ENCODE results near the gene NXT1. TPM values are rescaled to one million over a fixed set of nuclear protein-coding genes. Genes with fewer than 3 reads are reported as not detected.

The NXT1 gene
- total and polyA plus RNA-seq, 2 experiments from 2014 or later: 30.2 to 34.4 TPM

DNA sequence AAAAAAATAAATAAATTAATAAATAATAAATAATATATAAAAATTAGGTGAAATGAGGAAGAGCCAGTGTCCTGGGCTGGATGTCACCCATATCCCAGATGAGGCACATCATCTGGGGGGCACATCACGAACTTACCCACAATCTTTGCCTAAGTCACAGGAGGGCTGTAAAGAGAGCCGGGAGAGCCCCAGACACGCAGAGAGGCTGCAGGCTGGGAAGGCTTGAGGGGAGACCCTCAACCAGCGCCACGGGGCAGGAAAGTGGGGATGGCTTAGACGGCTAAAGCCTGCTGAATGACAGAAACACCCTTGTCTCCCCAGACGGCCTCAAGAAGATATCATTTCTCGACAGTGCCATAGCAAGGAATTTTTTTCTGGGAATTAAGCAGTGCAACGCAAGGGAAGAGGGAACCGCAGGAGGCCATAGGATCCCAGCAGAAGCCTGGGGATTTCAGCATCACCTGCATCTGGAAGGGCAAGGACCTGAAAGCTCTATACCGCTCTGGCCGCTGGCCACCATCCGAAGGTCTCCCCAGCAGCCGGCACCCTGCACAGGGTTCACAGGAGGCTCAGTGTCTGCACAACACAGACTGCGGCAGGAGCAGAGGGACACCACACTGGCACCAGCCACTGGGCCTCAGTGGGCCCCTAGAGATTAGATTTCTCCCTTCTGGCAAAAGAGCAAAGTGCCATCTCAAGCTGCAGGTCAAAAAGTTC lies 22.8 kb upstream of the NXT1 start:
- no peak overlapping the region for H3K4me2 ChIP-seq
- ATAC-seq (no peak), DNase-seq (ENCODE audit: low spot score) (no peak)
- H3K9me3 Mint-ChIP-seq: peaks cover 12% of the 10 kb centered on the region
- TF ChIP-seq, protein P1, sequence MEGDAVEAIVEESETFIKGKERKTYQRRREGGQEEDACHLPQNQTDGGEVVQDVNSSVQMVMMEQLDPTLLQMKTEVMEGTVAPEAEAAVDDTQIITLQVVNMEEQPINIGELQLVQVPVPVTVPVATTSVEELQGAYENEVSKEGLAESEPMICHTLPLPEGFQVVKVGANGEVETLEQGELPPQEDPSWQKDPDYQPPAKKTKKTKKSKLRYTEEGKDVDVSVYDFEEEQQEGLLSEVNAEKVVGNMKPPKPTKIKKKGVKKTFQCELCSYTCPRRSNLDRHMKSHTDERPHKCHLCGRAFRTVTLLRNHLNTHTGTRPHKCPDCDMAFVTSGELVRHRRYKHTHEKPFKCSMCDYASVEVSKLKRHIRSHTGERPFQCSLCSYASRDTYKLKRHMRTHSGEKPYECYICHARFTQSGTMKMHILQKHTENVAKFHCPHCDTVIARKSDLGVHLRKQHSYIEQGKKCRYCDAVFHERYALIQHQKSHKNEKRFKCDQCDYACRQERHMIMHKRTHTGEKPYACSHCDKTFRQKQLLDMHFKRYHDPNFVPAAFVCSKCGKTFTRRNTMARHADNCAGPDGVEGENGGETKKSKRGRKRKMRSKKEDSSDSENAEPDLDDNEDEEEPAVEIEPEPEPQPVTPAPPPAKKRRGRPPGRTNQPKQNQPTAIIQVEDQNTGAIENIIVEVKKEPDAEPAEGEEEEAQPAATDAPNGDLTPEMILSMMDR (conservative IDR thresholded peaks at IDR 0.05; ENCODE audit: low read depth in 2 of 2): no peak
- TF ChIP-seq CREB1 (CRISPR knock-in tag; IDR thresholded peaks at IDR 0.05; ENCODE audit: low read depth): no peak
- TF ChIP-seq, protein P2, sequence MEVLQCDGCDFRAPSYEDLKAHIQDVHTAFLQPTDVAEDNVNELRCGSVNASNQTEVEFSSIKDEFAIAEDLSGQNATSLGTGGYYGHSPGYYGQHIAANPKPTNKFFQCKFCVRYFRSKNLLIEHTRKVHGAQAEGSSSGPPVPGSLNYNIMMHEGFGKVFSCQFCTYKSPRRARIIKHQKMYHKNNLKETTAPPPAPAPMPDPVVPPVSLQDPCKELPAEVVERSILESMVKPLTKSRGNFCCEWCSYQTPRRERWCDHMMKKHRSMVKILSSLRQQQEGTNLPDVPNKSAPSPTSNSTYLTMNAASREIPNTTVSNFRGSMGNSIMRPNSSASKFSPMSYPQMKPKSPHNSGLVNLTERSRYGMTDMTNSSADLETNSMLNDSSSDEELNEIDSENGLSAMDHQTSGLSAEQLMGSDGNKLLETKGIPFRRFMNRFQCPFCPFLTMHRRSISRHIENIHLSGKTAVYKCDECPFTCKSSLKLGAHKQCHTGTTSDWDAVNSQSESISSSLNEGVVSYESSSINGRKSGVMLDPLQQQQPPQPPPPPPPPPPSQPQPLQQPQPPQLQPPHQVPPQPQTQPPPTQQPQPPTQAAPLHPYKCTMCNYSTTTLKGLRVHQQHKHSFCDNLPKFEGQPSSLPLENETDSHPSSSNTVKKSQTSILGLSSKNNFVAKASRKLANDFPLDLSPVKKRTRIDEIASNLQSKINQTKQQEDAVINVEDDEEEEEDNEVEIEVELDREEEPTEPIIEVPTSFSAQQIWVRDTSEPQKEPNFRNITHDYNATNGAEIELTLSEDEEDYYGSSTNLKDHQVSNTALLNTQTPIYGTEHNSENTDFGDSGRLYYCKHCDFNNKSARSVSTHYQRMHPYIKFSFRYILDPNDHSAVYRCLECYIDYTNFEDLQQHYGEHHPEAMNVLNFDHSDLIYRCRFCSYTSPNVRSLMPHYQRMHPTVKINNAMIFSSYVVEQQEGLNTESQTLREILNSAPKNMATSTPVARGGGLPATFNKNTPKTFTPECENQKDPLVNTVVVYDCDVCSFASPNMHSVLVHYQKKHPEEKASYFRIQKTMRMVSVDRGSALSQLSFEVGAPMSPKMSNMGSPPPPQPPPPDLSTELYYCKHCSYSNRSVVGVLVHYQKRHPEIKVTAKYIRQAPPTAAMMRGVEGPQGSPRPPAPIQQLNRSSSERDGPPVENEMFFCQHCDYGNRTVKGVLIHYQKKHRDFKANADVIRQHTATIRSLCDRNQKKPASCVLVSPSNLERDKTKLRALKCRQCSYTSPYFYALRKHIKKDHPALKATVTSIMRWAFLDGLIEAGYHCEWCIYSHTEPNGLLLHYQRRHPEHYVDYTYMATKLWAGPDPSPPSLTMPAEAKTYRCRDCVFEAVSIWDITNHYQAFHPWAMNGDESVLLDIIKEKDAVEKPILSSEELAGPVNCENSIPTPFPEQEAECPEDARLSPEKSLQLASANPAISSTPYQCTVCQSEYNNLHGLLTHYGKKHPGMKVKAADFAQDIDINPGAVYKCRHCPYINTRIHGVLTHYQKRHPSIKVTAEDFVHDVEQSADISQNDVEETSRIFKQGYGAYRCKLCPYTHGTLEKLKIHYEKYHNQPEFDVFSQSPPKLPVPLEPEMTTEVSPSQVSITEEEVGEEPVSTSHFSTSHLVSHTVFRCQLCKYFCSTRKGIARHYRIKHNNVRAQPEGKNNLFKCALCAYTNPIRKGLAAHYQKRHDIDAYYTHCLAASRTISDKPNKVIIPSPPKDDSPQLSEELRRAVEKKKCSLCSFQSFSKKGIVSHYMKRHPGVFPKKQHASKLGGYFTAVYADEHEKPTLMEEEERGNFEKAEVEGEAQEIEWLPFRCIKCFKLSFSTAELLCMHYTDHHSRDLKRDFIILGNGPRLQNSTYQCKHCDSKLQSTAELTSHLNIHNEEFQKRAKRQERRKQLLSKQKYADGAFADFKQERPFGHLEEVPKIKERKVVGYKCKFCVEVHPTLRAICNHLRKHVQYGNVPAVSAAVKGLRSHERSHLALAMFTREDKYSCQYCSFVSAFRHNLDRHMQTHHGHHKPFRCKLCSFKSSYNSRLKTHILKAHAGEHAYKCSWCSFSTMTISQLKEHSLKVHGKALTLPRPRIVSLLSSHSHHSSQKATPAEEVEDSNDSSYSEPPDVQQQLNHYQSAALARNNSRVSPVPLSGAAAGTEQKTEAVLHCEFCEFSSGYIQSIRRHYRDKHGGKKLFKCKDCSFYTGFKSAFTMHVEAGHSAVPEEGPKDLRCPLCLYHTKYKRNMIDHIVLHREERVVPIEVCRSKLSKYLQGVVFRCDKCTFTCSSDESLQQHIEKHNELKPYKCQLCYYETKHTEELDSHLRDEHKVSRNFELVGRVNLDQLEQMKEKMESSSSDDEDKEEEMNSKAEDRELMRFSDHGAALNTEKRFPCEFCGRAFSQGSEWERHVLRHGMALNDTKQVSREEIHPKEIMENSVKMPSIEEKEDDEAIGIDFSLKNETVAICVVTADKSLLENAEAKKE (CRISPR knock-in tag; IDR thresholded peaks at IDR 0.05): no peak
- TF ChIP-seq, protein P3, sequence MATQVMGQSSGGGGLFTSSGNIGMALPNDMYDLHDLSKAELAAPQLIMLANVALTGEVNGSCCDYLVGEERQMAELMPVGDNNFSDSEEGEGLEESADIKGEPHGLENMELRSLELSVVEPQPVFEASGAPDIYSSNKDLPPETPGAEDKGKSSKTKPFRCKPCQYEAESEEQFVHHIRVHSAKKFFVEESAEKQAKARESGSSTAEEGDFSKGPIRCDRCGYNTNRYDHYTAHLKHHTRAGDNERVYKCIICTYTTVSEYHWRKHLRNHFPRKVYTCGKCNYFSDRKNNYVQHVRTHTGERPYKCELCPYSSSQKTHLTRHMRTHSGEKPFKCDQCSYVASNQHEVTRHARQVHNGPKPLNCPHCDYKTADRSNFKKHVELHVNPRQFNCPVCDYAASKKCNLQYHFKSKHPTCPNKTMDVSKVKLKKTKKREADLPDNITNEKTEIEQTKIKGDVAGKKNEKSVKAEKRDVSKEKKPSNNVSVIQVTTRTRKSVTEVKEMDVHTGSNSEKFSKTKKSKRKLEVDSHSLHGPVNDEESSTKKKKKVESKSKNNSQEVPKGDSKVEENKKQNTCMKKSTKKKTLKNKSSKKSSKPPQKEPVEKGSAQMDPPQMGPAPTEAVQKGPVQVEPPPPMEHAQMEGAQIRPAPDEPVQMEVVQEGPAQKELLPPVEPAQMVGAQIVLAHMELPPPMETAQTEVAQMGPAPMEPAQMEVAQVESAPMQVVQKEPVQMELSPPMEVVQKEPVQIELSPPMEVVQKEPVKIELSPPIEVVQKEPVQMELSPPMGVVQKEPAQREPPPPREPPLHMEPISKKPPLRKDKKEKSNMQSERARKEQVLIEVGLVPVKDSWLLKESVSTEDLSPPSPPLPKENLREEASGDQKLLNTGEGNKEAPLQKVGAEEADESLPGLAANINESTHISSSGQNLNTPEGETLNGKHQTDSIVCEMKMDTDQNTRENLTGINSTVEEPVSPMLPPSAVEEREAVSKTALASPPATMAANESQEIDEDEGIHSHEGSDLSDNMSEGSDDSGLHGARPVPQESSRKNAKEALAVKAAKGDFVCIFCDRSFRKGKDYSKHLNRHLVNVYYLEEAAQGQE (IDR thresholded peaks at IDR 0.05; ENCODE audit: unreplicated experiment): no peak
- TF ChIP-seq JUNB (IDR thresholded peaks at IDR 0.05; ENCODE audit: unreplicated experiment): no peak
- TF ChIP-seq, protein P4, sequence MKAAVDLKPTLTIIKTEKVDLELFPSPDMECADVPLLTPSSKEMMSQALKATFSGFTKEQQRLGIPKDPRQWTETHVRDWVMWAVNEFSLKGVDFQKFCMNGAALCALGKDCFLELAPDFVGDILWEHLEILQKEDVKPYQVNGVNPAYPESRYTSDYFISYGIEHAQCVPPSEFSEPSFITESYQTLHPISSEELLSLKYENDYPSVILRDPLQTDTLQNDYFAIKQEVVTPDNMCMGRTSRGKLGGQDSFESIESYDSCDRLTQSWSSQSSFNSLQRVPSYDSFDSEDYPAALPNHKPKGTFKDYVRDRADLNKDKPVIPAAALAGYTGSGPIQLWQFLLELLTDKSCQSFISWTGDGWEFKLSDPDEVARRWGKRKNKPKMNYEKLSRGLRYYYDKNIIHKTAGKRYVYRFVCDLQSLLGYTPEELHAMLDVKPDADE (IDR thresholded peaks at IDR 0.05): no peak
- no peak for TF ChIP-seq STAT1 (IDR thresholded peaks at IDR 0.05; ENCODE audit: unreplicated experiment)
- no peak for TF ChIP-seq ZNF114 (CRISPR knock-in tag; IDR thresholded peaks at IDR 0.05)
- TF ChIP-seq POLR2AphosphoS5 (IDR thresholded peaks at IDR 0.05; ENCODE audit: low read depth): no peak
- TF ChIP-seq EZH2phosphoT487 (IDR thresholded peaks at IDR 0.05; ENCODE audit: unreplicated experiment): no peak
- no peak for TF ChIP-seq ZNF331 (CRISPR knock-in tag; IDR thresholded peaks at IDR 0.05; ENCODE audit: low read depth)
- no peak for TF ChIP-seq NANOG (IDR thresholded peaks at IDR 0.05; ENCODE audit: borderline replicate concordance)
- H3K27me3 Mint-ChIP-seq (ENCODE audit: insufficient read depth, low read depth, poor library complexity): peaks cover 7% of the 10 kb centered on the region
- H3K4me1 Mint-ChIP-seq: peaks cover 9% of the 10 kb centered on the region; the same call in 2 of the 3 replicates
- H3K79me2 ChIP-seq (replicated peaks; ENCODE audit: insufficient read depth): no peaks in the 10 kb centered on the region
- no peak overlapping the region for H3K27ac ChIP-seq (ENCODE audit: low read depth)
- no peak overlapping the region for H2AFZ ChIP-seq
- H3F3A ChIP-seq (replicated peaks; ENCODE audit: low read depth): no peaks in the 10 kb centered on the region
- no peaks in the 10 kb centered on the region for H3K36me3 ChIP-seq (ENCODE audit: insufficient read depth)
- peaks cover 17% of the 10 kb centered on the region for H3K9me2 ChIP-seq (ENCODE audit: insufficient read depth)
- peaks cover 3% of the 10 kb centered on the region; the same call in 1 of the 2 replicates for H3K4me1 ChIP-seq (ENCODE audit: insufficient read depth)
- no peaks in the 10 kb centered on the region for H3K27me3 ChIP-seq (ENCODE audit: insufficient read depth)
- H3K4me3 ChIP-seq: no peak overlapping the region
- no peaks in the 10 kb centered on the region for H3K36me3 Mint-ChIP-seq (ENCODE audit: low read depth)
- no peak overlapping the region for H3K27ac Mint-ChIP-seq
- no peaks in the 10 kb centered on the region for H4K20me1 ChIP-seq (replicated peaks; ENCODE audit: insufficient read depth)
- H3K4me3 Mint-ChIP-seq: no peak overlapping the region

Data from GM23338 (cell line).